Measurements from ENCODE around the gene ZNF324. TPM values are rescaled to one million over a fixed set of nuclear protein-coding genes. Genes with fewer than 3 reads are reported as not detected.

The ZNF324 gene
- total and polyA plus RNA-seq, 2 of the 13 experiments (the other 11 are each of a cell fraction or from before 2014, with no cell fraction given) = 1.1 to 4.7 TPM

GRCh38 chr19:58513694-58514563 is 47.0 kb downstream of the ZNF324 start (continued):
- TF ChIP-seq ZNF687 (CRISPR knock-in tag; IDR thresholded peaks at IDR 0.05) (peak; percentile 95), TCF7L2 (IDR thresholded peaks at IDR 0.05; ENCODE audit: low read depth, low read length) (no peak), ZFYVE20 (CRISPR knock-in tag; IDR thresholded peaks at IDR 0.05; ENCODE audit: borderline replicate concordance, low read depth) (no peak), DMAP1 (CRISPR knock-in tag; IDR thresholded peaks at IDR 0.05) (no peak; the same call in 1 of the 2 replicates), ZNF441 (CRISPR knock-in tag; IDR thresholded peaks at IDR 0.05; ENCODE audit: borderline replicate concordance) (peak; percentile 99), ZMAT5 (CRISPR knock-in tag; IDR thresholded peaks at IDR 0.05; ENCODE audit: borderline replicate concordance, low read depth) (no peak), POGZ (CRISPR knock-in tag; IDR thresholded peaks at IDR 0.05) (peak; percentile 60; the same call in 1 of the 2 replicates), ZNF747 (CRISPR knock-in tag; IDR thresholded peaks at IDR 0.05; ENCODE audit: borderline replicate concordance) (peak; percentile 50; the same call in 1 of the 2 replicates), MED1 (CRISPR knock-in tag; IDR thresholded peaks at IDR 0.05) (peak; percentile 84), XRCC5 (optimal IDR thresholded peaks at IDR 0.05; ENCODE audit: low read length) (peak; percentile 95), CHD2 (IDR thresholded peaks at IDR 0.05; ENCODE audit: low read depth, low read length) (0 out of 2 replicates have a peak, but pooled peaks have one; percentile 41), RELA (CRISPR knock-in tag; IDR thresholded peaks at IDR 0.05) (peak; percentile 91), ETS1 (CRISPR knock-in tag; IDR thresholded peaks at IDR 0.05) (peak; percentile 55; the same call in 1 of the 2 replicates), ZNF446 (CRISPR knock-in tag; IDR thresholded peaks at IDR 0.05) (no peak), ONECUT2 (CRISPR knock-in tag; IDR thresholded peaks at IDR 0.05) (0 out of 2 replicates have a peak, but pooled peaks have one; percentile 19), ZNF749 (CRISPR knock-in tag; IDR thresholded peaks at IDR 0.05; ENCODE audit: borderline replicate concordance) (peak; percentile 87), ZNF282 (IDR thresholded peaks at IDR 0.05; ENCODE audit: partially characterized antibody) (no peak), ZXDC (CRISPR knock-in tag; IDR thresholded peaks at IDR 0.05) (peak; percentile 60; the same call in 1 of the 2 replicates), ZBTB20 (CRISPR knock-in tag; IDR thresholded peaks at IDR 0.05; ENCODE audit: borderline replicate concordance, low read depth) (peak; percentile 80), SOX5 (CRISPR knock-in tag; IDR thresholded peaks at IDR 0.05; ENCODE audit: borderline replicate concordance) (peak; percentile 46; the same call in 1 of the 2 replicates), ZNF768 (CRISPR knock-in tag; IDR thresholded peaks at IDR 0.05) (0 out of 2 replicates have a peak, but pooled peaks have one; percentile 53), THAP11 (CRISPR knock-in tag; IDR thresholded peaks at IDR 0.05) (peak; percentile 90)
